ENCODE data around the gene AFTPH.

Gene AFTPH

DNA sequence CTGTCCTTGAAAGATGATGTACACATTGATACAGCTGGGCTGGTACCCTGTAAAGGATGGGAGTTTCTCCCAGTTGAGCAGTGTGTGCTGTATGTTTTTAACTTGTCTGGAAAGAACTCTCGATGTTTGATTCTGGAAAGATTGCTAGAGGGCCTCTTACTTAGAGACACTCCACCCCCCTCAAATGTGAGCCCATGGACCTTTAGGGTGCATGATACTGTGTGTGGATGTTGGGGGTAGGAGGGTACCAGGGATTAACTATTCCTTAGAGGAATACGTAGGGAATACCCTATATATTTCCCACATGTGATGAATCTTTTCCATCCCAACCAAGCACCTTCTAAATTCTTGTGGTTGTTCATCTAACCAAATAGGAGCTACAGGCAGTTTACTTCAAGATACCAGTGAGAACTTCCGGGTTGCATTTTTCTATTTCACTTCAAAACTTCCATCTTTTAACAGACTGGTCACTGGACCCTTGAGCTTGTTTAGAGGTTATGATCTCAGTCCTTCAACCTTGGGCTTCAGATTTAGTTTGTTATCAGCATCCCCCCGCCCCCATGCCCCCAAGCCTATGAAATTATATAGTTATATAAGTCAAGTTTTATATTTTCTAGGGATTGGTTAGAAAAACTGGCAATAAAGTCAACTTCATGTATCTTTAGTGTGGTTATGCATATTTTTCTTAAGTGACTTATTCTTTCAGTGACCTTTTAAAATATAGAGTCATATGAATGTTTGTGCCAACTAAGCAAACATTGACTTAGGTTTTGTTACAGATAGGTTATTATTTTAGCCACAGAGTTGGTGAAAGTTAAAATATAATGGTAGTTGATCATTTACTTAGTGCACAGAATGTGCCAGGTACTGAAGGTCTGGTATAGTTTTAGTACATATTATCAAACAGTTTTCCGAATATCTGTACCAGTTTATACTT lies 18.2 kb downstream of the AFTPH start:
- no peak for DNase-seq

DNA sequence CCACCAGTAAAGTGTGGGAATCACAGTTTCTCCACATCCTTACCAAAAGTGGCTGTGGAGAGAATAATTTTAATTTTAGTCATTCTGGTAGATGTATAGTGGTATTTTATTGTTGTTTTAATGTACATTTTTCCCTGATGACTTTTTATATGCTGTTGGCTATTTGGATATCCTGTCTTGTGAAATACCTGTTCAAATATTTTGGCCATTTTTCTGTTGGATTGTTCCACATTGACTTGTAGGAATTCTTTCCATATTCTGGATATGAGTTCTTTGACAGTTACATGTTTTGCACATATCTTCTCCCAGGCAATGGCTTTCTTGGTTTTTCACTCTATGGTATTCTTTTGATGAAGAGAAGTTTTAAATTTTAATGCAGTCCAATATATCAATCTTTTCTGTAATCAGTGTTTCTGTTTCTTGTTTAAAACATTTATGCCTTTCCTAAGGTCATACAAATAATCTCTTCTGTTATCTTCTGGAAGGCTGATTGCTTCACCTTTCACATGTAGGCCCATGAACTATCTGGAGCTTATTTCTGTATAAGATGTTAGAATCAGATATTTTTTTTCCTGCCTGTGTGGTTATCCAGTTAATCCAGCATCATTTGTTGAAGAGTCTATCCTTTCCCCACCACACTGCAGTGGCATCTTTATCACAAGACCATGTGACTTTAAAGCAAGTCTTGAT lies 19.0 kb downstream of the AFTPH start:
- DNase-seq: no peak

DNA sequence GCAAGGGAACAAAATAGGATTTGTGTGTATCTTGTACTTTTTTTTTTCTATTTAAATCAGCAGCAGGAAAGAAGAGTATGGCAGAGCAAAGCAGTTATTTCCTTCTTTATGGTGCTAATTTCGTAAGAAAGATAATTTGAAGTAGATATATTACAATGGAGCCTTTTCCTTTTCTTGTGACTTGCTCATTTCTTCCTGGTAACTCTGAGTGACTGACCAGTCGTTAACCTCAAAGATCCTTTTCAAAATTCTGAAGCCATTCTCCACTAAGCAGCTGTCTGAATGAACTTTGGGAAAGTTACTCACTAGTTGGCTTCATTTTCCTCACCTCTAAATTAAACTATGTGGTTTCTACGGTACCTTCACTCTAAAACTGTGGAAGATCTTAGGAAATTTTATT lies 24.6 kb downstream of the AFTPH start:
- no peak for DNase-seq

DNA sequence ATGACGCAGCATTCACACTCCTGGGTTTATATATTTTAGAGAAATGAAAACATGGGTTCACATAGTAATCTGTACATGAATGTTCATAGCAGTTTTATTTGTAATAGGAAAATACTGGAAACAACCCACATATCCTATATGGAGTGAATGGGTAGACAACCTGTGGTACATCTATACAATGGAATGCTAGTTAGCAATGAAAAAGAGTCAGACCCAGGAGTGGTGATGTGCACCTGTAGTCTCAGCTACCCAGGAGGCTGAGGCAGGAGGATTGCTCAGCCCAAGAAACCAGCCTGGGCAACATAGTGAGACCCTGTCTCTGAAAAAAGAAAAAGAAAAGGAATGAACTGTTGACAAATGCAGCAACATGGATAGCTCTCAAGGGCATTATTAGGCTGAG lies 25.9 kb downstream of the AFTPH start:
- DNase-seq: no peak

DNA sequence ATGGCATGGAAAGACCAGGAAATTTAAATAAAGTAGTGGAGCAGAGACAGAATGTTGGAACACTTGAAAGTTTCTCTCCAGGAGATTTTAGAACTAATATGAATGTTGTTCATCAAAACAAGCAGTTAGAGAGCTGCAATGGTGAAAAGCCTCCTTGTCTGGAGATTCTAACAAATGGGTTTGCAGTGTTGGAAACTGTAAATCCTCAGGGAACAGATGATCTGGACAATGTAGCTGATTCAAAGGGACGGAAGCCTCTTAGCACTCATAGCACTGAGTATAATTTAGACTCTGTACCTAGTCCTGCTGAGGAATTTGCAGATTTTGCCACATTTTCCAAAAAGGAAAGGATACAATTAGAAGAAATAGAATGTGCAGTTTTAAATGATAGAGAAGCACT lies 27.7 kb downstream of the AFTPH start:
- DNase-seq: no peak

DNA sequence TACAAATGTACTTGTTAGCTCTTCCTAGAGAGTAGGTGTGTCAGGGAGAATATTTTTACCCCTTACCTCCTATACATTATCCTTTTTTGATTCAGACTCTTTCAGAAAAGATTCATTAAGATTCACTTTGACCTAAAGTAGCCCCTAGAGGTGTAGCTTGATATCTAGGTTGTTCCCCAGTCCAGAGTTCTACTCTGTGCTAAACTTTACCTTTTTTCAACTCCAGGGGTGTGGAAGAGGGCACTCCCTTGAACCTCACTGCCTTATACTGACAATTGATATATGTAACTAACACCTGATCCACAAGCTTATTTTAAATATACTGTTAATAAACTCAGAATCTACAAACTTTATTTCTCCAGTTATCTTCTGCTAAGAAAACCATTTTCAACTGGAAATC lies 30.0 kb downstream of the AFTPH start:
- no peak for DNase-seq

DNA sequence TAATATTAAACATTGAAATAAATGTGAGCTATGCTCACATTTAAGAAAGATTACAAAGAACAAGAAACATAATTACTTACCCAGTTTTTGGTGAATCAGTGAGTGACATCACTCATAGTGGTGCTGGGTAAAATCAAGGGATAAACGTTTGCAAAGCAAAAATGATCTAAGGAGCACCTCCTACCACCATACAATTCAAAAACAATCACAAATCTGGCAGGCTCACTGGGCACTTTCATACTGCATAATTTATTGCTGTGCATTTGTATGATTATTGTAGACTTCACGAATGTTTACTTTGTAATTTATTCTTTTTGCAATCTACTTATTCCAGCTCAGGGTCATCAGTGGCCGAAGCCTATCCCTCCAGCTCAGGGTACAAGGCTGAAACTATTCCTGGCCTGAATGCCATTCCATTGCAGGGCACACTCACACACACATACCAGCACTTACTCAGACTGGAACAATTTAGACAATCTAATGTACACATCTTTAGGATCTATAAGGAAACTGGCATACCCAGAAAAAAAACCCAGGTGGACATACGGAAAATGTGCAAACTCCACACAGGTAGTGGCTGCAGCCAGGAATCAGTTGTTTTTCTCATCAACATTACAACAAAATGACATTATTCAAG lies 34.4 kb downstream of the AFTPH start:
- DNase-seq: no peak

DNA sequence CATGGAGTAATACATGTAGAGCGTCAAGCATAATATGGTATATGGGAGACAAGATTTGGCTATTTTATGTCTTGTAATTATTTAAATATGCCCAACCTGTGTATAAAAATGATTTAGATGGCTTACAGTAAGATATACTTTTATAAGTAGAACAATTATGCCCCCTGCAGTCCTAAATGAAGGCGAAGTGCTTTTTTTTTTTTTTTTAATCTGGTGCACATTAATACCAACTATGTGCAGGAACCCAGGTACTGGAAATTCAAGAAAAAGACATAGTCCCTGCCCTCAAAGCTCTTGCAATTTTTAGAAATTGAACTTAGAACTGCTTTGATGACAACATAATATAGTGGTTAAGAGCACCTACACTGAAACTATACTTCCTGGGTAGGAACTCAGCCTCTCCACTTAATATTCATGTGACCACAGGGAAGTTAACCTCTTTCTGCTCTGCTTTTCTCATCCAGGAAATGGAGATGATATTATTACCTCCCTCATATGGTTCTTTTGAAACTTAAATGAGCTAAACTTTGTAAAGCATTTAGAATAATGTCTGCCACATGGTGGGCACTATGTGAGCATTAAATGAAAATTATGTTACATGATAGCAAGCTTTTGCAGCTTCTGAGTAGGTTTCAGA lies 38.1 kb downstream of the AFTPH start:
- DNase-seq: no peak

DNA sequence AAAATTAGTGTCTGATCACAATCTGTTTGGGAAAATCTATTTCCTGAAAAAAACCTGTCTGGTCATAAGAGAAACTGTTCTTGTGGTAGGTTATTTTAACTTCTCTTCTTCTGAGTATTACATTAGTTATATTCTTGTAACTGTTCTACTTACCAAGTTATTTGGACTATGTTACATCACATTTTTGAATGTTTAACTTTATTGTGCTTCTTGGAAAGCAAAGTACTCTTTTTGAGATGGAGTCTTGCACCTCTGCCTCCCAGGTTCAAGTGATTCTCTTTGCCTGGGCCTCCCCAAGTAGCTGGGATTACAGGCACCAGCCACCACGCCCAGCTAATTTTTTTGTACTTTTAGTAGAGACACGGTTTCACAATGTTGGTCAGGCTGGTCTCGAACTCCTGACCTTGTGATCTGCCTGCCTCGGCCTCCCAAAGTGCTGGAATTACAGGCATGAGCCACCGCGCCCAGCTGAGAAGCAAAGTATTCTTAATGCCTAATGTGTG lies 39.4 kb downstream of the AFTPH start:
- no peak for DNase-seq

DNA sequence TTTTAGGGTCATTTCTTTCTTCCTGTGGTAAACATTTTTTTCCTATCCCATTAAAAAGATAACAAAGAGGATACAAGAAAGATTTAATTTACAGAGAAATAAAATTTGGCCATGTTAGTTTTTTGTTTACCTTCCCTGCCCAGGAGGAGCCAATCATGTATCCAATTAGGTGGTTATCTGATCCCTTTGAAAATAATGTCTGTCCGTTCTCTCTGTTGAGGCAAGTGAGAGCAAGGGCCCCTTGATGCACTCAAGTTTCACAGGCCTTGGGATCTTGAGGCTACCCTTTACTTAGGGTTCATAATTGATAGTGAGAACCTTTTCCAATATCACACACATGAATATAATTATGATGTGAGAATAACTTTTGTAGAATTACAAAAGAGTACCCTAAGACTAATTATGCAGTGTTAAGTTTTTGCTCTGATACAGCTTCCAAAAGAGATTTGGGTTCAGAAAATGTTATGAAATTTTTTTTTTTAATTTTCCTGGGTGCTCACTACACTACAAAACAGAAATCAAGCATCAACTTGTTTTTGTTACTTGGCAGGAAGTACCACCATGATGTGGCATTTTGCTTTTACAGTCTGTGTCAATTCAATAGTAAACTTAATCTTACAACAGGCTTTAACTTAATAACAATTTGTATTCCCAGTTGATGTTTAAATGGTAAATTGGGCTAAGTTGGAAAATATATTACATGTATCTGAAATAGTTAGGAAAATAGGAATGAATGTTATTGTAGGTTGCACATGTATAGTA lies 42.0 kb downstream of the AFTPH start:
- DNase-seq: no peak

DNA sequence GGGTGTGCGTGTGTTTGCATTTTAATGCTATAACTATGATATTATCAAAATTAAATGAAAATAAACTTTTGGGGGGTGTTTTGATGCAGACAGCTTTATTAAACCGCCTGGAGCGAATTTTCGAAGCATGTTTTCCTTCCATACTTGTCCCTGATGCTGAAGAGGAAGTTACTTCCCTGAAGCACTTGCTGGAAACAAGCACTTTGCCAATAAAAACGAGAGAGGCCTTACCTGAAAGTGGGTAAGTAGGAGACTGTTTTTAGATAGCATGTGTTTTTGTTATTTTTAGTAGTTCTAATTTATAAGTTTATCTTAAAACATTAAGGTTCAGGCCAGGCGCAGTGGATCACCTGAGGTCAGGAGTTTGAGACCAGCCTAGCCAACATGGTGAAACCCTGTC lies 43.3 kb downstream of the AFTPH start:
- no peak for DNase-seq

DNA sequence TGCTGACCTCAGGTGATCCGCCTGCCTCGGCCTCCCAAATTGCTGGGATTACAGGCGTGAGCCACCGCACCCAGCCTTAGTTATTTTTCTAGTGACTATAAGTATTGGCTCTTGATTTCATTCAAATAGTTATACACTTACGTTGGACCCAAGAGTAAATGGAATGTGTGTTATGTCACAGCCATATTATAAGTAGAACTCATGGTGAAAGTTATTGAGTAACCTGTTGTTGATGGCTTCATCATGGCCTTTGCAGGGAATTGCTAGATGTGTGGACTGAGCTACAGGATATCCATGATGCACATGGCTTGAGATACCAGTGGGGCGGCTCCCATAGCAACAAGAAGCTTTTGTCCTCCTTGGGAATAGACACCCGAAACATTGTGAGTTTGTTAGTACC lies 44.7 kb downstream of the AFTPH start:
- DNase-seq: no peak

DNA sequence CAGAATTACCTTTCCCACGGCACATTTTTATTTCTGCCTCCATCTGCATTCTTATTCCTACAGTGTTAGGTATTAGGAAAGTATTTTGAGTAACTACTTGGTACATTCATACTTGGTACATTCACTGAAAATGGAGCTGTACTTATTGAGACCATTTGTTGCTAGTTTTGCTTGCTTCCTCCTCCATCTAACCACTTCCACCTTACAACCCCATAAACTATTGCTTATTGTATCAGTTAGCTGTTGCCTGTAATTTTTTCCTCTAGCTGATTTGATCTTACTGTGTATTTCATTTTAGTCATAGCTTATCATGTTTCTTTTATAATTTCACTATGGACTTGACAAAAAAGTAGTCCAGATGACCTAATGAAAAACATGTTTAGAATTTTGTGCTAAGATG lies 50.7 kb downstream of the AFTPH start:
- DNase-seq: no peak

DNA sequence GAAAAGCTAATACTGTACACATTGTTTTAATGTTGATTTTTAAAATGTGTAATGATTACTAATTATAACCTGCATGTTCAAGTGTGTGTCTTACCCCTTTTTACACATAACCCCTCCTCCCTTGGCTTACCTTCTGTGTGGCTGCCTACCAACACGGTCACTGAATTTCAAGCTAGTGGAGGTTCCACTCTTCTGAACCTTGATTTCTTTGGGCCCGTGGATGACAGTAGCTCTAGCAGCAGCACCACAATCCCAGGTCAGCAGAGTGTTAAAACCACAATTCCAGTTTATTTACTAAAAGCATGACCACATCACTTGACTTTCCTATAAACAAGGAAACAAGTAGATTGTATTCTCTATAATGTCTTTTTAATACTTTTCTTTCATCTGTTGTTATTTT lies 56.9 kb downstream of the AFTPH start:
- DNase-seq: no peak

DNA sequence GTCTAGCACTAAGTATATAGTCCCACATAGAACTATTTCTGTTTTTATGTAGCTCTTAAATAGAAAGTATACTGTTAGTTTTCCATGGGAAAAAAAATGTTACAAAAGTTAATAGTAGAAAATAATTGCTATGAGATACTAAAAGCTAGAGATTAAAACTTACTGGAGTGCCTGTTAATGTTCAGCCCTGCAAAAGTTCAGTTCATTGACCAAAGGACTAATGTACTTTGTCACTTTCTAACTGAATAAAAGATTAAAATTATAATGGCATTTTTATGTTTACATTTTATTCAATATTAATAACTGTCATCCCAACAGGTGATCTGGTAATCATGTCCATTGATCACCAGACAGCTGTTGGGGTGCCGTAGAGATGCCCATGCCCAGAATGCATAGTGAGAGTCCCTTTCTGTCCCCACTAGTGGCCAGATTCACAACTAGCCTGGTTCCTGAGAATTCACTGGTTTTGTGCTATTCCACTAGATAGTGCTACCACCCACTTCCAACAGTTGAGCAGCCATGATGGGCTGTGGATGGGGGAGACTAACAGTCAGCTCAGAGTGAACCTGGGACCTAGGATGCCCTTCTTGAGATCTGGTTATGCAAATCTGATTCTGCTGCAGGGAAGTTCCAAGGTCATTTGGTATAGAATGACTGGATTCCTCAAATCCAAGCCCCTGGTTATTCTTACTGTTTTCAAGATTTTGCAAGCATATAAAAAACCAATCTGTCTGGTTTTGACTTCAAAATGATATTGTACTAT lies 57.8 kb downstream of the AFTPH start:
- DNase-seq: no peak

DNA sequence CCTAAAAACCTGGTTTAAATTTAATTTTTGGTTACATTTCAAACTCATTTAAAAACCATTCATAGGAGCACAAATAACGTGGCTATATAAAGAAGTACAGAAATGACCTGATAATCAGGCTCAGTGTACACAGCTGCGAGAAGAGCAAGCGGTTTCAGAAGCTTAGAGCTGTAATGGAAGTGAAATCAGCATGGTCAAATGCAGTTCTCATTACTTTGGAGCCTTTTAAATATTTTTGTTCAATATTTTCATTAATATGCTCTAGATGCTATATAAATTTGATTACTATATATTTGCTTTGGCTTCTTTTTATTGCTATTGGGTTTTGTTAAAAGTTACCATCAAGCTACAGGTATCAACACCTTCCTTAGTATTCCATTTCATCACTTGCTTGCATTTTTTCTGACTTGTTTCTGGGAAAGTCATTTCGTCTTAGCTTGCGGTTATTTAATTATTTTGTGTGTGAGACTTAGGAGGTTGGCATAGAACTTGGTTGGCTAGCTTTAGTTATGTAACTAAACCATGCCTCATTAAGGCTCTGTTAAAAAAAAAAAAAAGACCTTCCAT lies 58.7 kb downstream of the AFTPH start:
- no peak for DNase-seq

DNA sequence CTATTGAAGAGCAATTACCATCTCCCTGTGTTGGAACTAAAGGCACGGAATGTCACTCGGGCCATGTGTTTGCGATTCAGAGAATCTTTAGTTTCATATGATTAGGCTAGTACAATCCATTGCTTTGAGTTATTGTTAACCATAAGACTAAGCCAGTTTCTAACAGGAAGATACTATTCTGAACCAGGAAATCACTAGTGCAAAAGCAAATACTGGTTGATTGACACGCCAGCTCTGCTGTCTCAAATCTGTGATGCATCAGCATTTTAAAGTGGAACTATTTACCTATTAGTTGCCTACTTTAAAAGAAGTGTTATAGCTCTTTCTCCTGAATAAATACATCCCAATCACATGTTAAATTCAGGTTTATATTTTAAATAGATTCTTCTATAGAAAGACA lies 61.9 kb downstream of the AFTPH start:
- no peak for DNase-seq

DNA sequence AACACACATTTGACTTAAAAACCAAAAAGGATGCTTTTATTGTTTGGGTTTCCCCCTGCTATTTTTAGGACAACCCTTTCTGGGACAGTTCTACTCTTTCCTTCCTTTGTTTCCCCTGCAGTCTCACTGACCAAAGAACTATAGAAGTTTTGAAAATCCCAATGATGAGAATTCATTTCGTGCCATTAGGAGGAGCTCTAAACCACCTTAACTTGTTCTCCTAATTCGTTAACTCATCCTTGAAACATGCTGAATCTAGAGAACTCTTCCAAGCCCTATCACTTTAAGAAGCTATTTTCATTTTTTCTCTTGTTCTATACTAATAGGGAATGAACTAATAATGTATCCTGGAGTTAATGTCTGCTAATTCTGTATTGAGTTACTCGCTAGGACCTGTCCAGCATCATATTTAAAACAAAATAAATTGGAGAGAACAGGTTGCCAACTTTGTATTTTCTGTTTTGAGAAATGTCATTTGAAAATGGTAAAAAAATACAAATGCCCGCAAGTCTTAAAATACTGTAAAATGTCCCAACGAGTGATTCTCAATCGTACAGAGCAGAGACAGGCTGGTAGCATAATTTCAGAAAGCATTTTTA lies 62.9 kb downstream of the AFTPH start:
- no peak for DNase-seq

DNA sequence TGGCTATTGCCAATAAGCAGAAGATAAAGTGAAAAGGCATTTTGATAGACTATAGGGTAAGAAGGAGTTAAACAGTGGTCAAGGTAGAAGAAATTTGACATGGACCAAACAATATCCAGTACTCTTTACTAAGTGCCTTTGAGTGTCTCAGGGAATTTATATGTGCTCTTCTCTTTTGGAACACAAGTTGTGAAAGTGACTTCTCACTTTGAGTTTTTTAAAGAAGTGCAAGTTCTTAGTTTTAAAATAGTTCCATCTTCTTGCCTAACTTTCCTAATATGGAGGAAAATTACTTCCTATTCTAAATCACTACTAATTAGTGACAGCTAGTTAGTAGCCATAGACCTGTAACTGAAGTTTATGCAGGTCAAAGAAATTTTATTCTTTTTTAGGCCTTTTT lies 63.4 kb downstream of the AFTPH start:
- no peak for DNase-seq

DNA sequence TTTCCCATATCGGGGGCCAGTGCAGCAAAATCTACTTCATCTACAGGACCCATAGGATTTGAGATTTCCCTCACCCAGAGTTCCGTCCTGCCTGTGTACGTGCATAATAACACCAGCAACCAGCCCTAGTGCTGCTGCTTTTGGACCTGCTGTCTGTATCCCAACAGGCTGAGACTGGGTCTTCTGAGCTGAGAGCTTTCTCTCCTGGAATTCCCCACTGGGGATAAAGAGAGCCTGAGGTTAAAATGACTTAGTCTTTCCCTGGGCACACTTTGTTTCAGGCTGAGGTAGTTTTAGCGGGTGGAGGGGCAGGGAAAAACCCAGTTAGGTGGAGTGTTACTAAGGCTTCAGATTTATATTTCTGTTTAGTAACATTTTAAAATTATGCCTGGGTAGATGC lies 67.1 kb downstream of the AFTPH start:
- DNase-seq: no peak

Data from activated naive CD4-positive, alpha-beta T cell treated with Interleukin-2 at 50 U/mL for 16 hours (primary cell).